ENCODE data around the gene MDN1. TPM values are rescaled to one million over a fixed set of nuclear protein-coding genes. Genes with fewer than 3 reads are reported as not detected.
"Not testable (repeated sequence)": the region's sequence is repeated elsewhere in the genome, so short reads cannot be mapped to it uniquely, and the experiment has no call there.

The MDN1 gene
- total and polyA plus RNA-seq, 10 donors = 23.0 to 56.3 (median 36.7) TPM

DNA sequence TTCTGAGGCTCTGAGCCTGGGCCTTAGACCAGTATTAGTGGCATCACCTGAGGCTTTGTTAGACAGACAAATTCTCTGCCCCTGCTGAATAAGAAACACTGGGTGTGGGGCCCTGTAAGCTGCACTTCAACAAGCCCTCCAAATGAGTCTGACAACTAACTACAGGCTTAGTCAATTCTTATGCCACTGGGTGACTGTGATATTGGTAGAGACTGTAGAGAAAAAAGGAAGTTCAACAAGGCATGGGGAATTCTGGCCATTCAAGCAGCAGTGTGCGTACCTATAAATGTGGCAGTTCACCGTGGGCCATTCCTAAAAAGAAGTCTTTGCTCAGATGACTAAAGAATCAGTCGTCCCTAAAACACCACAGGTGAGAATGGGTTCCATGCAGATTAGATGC, 82.7 kb downstream of the MDN1 start:
- H3K27ac ChIP-seq = no peak overlapping the region
- H3K27me3 ChIP-seq (replicated peaks in 1 of 7) = no peaks in the 10 kb centered on the region
- TF ChIP-seq, protein P1, sequence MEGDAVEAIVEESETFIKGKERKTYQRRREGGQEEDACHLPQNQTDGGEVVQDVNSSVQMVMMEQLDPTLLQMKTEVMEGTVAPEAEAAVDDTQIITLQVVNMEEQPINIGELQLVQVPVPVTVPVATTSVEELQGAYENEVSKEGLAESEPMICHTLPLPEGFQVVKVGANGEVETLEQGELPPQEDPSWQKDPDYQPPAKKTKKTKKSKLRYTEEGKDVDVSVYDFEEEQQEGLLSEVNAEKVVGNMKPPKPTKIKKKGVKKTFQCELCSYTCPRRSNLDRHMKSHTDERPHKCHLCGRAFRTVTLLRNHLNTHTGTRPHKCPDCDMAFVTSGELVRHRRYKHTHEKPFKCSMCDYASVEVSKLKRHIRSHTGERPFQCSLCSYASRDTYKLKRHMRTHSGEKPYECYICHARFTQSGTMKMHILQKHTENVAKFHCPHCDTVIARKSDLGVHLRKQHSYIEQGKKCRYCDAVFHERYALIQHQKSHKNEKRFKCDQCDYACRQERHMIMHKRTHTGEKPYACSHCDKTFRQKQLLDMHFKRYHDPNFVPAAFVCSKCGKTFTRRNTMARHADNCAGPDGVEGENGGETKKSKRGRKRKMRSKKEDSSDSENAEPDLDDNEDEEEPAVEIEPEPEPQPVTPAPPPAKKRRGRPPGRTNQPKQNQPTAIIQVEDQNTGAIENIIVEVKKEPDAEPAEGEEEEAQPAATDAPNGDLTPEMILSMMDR (IDR thresholded peaks at IDR 0.05 in 8 of 11, conservative IDR thresholded peaks at IDR 0.05 in 3 of 11) = no peak
- TF ChIP-seq POLR2A (IDR thresholded peaks at IDR 0.05) (no peak), POLR2AphosphoS5 (IDR thresholded peaks at IDR 0.05) (no peak)
- peaks cover 0 to 4% (median 0%) of the 10 kb centered on the region in 6 donors for H3K4me1 ChIP-seq
- intact Hi-C loops (cut with DNase I; ENCODE audit: low total_unique reads) = no loop called here
- no peak overlapping the region for H3K4me3 ChIP-seq
- peaks cover 3 to 97% (median 58%) of the 10 kb centered on the region in 6 donors for H3K36me3 ChIP-seq
- H3K9me3 ChIP-seq = peaks cover 0 to under 1% (median 0%) of the 10 kb centered on the region in 8 donors
- DNase-seq = no peak
- 66 to 80% (median 76%) methylated on average over 3 of the region's 3 CpGs for WGBS, 5 donors

DNA sequence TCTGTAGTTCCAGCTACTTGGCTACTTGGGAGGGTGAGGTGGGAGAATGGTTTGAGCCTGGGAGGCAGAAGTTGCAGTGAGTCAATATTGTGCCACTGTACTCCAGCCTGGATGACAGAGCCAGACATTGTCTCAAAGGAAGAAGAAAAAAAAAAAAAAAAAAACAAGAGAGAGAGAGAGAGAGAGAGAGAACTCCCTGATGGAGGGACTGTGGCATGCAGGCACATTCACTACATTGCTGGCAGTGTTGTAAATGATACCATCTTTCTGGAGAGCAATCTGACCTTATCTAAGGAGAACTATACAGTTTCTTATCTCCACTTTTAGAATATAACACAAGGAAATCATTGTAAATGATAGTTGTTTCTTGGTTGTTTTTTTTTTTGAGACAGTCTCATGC, 85.1 kb downstream of the MDN1 start:
- intact Hi-C loops (cut with DNase I; ENCODE audit: low total_unique reads) = no loop called here
- TF ChIP-seq POLR2A (IDR thresholded peaks at IDR 0.05) (no peak), POLR2AphosphoS5 (IDR thresholded peaks at IDR 0.05) (no peak)
- TF ChIP-seq, protein P1 (IDR thresholded peaks at IDR 0.05 in 8 of 11, conservative IDR thresholded peaks at IDR 0.05 in 3 of 11) = no peak
- DNase-seq = no peak
- no peaks in the 10 kb centered on the region for H3K27me3 ChIP-seq (replicated peaks in 1 of 7)
- H3K27ac ChIP-seq = no peak overlapping the region
- H3K36me3 ChIP-seq = peaks cover 3 to 97% (median 60%) of the 10 kb centered on the region in 6 donors
- H3K4me3 ChIP-seq = no peak overlapping the region
- H3K4me1 ChIP-seq = peaks cover 0 to 4% (median 0%) of the 10 kb centered on the region in 6 donors
- peaks cover 0 to 7% (median 0%) of the 10 kb centered on the region in 8 donors for H3K9me3 ChIP-seq

DNA sequence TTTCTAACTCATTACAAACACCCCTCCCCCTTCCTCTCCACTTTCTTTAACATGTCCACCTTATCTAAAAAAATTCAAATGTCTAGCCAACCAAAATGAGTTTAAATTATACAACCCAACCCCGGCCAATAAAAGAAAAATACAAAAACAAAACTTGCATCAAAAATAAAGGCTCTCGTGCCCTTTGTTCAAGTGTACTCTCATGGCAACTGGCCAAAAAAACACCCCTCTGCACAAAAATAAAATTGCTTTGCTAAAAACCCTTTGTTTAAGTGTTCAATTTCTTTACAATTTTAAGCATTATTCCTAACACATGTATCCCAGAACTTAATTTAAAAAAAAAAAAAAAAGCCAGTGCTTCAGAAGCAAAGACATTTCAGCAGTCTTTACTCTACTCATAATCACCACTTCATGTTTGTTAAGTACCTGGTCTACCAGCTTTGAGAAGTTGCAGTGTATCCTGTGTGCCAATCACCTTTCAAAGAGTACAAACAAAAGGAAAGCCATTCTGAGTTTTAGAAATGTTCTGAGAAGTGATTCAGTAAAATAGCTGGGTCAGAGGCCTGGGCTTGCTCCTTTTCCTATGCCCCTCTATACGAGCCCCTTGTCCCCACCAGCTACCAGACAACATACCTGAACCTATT, 87.5 kb downstream of the MDN1 start:
- 94 to 99% (median 96%) methylated on average over 3 of the region's 3 CpGs for WGBS, 5 donors
- H3K27me3 ChIP-seq (replicated peaks in 1 of 7) = no peaks in the 10 kb centered on the region
- TF ChIP-seq, protein P1 (IDR thresholded peaks at IDR 0.05 in 8 of 11, conservative IDR thresholded peaks at IDR 0.05 in 3 of 11) = no peak
- no peak for TF ChIP-seq POLR2A (IDR thresholded peaks at IDR 0.05)
- no peak for TF ChIP-seq POLR2AphosphoS5 (IDR thresholded peaks at IDR 0.05)
- no peak overlapping the region for H3K4me3 ChIP-seq
- intact Hi-C loops (cut with DNase I; ENCODE audit: low total_unique reads) = no loop called here
- peaks cover 0 to 7% (median 0%) of the 10 kb centered on the region in 8 donors for H3K9me3 ChIP-seq
- H3K27ac ChIP-seq = no peak overlapping the region
- H3K36me3 ChIP-seq = peaks cover 0 to 97% (median 65%) of the 10 kb centered on the region in 6 donors
- H3K4me1 ChIP-seq = peaks cover 0 to 4% (median 0%) of the 10 kb centered on the region in 6 donors
- DNase-seq = no peak

DNA sequence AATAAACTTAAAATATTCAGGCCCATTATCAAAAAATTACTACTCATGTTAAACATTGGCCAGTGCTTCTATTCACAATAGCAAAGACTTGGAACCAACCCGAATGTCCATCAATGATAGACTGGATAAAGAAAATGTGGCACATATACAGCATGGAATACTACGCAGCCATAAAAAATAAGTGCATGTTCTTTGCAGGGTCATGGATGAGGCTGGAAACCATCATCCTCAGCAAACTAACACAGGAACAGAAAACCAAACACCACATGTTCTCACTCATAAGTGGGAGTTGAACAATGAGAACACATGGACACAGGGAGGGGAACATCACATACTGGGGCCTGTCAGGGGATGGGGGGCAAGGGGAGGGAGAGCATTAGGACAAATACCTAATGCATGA, 88.3 kb downstream of the MDN1 start:
- WGBS, 5 donors = 94 to 100% (median 99%) methylated on average over 2 of the region's 2 CpGs
- H3K4me1 ChIP-seq; H3K9me3 ChIP-seq; H3K27ac ChIP-seq; DNase-seq; H3K27me3 ChIP-seq (replicated peaks in 1 of 7); H3K4me3 ChIP-seq; intact Hi-C loops (cut with DNase I; ENCODE audit: low total_unique reads): not testable (repeated sequence)
- H3K36me3 ChIP-seq = peaks cover 0 to 97% (median 65%) of the 10 kb centered on the region in 6 donors
